ENCODE measurements around the gene SOD2. TPM values are rescaled to one million over a fixed set of nuclear protein-coding genes. Genes with fewer than 3 reads are reported as not detected.
A peak's percentile ranks its signal among the peaks of the same experiment; 100 is the strongest.
"Not testable (repeated sequence)": the region's sequence is repeated elsewhere in the genome, so short reads cannot be mapped to it uniquely, and the experiment has no call there.

SOD2 gene
- total RNA-seq, 1 experiment from 2014 or later = 48.3 TPM

- DNase-seq (ENCODE audit: low spot score) = no peak
Measured at GRCh38 chr6:159682810-159683209, 10.2 kb downstream of the SOD2 start.

GRCh38 chr6:159682295-159682694, 10.7 kb downstream of the SOD2 start:
- DNase-seq (ENCODE audit: low spot score) = no peak

GRCh38 chr6:159681191-159681880, 11.7 kb downstream of the SOD2 start:
- DNase-seq (ENCODE audit: low spot score) = no peak

- DNase-seq (ENCODE audit: low spot score) = no peak
Measured at GRCh38 chr6:159680104-159680503, 12.9 kb downstream of the SOD2 start.

GRCh38 chr6:159679091-159680077, 13.7 kb downstream of the SOD2 start:
- DNase-seq (ENCODE audit: low spot score) = no peak

- no peak for DNase-seq (ENCODE audit: low spot score)
Measured at GRCh38 chr6:159678574-159678973, 14.5 kb downstream of the SOD2 start.

- DNase-seq (ENCODE audit: low spot score) = no peak
Measured at GRCh38 chr6:159677506-159678165, 15.4 kb downstream of the SOD2 start.

GRCh38 chr6:159676890-159677505, 16.0 kb downstream of the SOD2 start:
- no peak for DNase-seq (ENCODE audit: low spot score)

- not testable (repeated sequence) for DNase-seq (ENCODE audit: low spot score)
Measured at GRCh38 chr6:159676236-159676635, 16.8 kb downstream of the SOD2 start.

GRCh38 chr6:159665868-159666635, 27.0 kb downstream of the SOD2 start:
- peak; percentile 16 for DNase-seq (ENCODE audit: low spot score)

- DNase-seq (ENCODE audit: low spot score) = not testable (repeated sequence)
Measured at GRCh38 chr6:159663368-159663889, 29.6 kb downstream of the SOD2 start.

- DNase-seq (ENCODE audit: low spot score) = not testable (repeated sequence)
Measured at GRCh38 chr6:159661977-159662376, 31.1 kb downstream of the SOD2 start.

- DNase-seq (ENCODE audit: low spot score) = no peak
Measured at GRCh38 chr6:159655409-159655988, 37.5 kb downstream of the SOD2 start.

- DNase-seq (ENCODE audit: low spot score) = peak; percentile 53
Measured at GRCh38 chr6:159654483-159655098, 38.5 kb downstream of the SOD2 start.

- DNase-seq (ENCODE audit: low spot score) = no peak
Measured at GRCh38 chr6:159650314-159650713, 42.7 kb downstream of the SOD2 start.

- no peak for DNase-seq (ENCODE audit: low spot score)
Measured at GRCh38 chr6:159649441-159649840, 43.6 kb downstream of the SOD2 start.

GRCh38 chr6:159646733-159647132, 46.3 kb downstream of the SOD2 start:
- DNase-seq (ENCODE audit: low spot score) = peak; percentile 25

GRCh38 chr6:159646116-159646515, 46.9 kb downstream of the SOD2 start:
- no peak for DNase-seq (ENCODE audit: low spot score)

- DNase-seq (ENCODE audit: low spot score) = no peak
Measured at GRCh38 chr6:159645640-159646039, 47.4 kb downstream of the SOD2 start.
